ENCODE data around the gene YIF1A. TPM values are rescaled to one million over a fixed set of nuclear protein-coding genes. Genes with fewer than 3 reads are reported as not detected.

Gene YIF1A
- total and polyA plus RNA-seq, 5 donors from 2014 or later, result 29.3 to 71.3 (median 48.6) TPM

DNA sequence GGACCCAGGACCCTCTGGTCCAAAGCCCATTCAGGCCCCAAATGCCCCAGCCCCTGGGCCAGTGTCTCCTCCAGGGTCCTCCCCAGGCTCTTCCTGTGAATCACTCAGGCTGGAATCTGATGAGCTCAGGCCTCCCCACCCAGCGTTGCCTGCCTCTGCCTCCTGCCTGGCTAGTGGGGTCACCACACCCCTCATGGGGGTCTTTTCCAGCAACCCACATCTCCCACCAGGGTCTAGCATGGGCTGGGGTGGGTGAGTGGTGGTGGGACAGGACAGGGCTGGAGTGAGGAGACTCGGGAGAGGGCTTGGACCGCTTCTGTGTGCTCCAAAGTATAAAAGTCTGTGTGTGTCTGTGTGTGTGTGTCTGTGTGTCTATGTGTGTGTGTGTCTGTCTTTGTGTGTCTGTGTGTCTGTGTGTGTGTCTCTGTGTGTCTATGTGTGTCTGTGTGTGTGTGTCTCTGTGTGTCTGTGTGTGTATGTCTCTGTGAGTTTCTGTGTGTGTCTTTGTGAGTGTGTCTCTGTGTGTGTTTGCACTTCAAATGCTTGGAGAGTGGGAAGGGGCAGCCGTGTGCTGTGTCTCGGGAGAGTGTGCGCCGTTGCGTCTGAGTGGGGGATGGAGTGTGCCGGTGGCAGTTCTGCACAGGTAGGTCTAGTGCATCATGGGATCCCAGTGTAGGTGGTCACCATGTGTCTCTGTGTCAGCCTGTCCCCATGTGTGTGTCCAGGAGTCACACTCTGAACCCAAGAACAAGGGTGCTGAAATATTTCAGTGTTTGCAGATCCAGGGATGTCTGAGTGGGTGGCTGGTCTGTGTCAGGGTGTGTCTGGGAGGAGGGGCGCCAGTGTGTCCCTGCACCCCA is 38.5 kb upstream of the YIF1A start:
- Histone ChIP-seq H3K27me3 (ENCODE audit: control insufficient read depth, insufficient read depth, low read length) (no peaks in the 10 kb centered on the region), H3K4me3 (ENCODE audit: low read depth, low read length) (no peak overlapping the region), H3K36me3 (ENCODE audit: control insufficient read depth, insufficient read depth, low read length) (no peaks in the 10 kb centered on the region), H3K27ac (ENCODE audit: insufficient read depth, low read length, poor library complexity, severe bottlenecking) (peak overlapping the region; percentile 58), H3K9me3 (ENCODE audit: control insufficient read depth in 2 of 2, low read length in 2 of 2) (no peaks in the 10 kb centered on the region), H3K4me1 (ENCODE audit: control insufficient read depth, insufficient read depth, low read length, poor library complexity, severe bottlenecking) (peaks cover 38% of the 10 kb centered on the region)
- H3K27ac Mint-ChIP-seq, result peak overlapping the region; percentile 60 to 79 (median 72)
- H3K9me3 Mint-ChIP-seq, result no peaks in the 10 kb centered on the region
- H3K36me3 Mint-ChIP-seq, result no peaks in the 10 kb centered on the region
- DNase-seq (no peak), ATAC-seq (ENCODE audit: low read depth in 2 of 2) (no peak)
- peak overlapping the region in 3 of 4 donors; percentile 12 to 80 (median 52) for H3K4me3 Mint-ChIP-seq
- peaks cover 4 to 56% (median 22%) of the 10 kb centered on the region in 4 donors for H3K4me1 Mint-ChIP-seq
- H3K27me3 Mint-ChIP-seq, result no peaks in the 10 kb centered on the region

DNA sequence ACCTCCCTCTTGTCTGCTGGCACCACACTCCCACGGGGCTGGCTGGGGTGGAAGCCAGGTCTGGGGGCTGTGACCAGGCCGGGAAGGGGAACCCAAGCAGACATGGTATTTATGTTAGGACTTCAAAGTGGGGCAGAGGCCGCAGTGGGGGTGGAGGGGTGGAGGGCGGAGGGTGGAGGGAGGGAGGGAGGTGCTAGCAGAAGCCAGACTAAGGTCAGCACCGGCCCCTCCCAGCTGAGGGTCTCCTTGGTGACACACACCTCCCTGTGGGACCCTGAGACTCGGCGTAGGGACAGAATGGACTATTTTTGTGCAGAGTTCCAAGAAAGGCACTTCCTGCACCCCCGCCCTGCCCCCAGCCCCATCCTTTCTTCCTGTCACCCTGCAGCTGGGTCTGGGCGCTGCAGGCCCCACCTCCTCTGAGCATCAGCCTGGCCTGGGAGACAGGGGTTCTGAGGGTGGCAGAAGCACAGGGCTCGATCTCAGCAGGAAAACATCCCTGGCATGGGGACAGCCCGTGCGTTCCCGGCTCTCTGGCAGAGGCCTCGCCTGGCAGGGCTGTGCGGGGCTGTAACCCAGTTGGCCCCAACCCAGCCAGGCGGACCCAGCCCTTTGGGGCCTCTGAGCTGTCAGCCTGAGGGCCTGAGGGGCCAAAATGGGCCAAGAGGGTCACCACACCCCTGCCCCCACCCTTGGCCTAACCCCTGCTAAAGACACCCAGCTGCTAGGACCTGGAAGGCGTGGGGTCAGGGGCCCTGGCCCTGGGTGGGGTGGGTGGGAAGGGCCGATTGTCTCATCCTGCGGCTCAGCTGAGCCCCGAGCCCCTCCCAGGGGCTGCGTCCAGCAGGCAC is 37.5 kb upstream of the YIF1A start:
- H3K36me3 ChIP-seq (ENCODE audit: control insufficient read depth, insufficient read depth, low read length), result no peaks in the 10 kb centered on the region
- H3K27me3 ChIP-seq (ENCODE audit: control insufficient read depth, insufficient read depth, low read length), result no peaks in the 10 kb centered on the region
- H3K27ac Mint-ChIP-seq, result peak overlapping the region in 2 of 3 donors; percentile 85 to 91
- H3K4me1 Mint-ChIP-seq, result peaks cover 4 to 60% (median 22%) of the 10 kb centered on the region in 4 donors
- ATAC-seq (ENCODE audit: low read depth in 2 of 2) (peak; percentile 61 to 66), DNase-seq (peak in 1 of 3 donors; percentile 90)
- H3K27me3 Mint-ChIP-seq, result no peaks in the 10 kb centered on the region
- no peaks in the 10 kb centered on the region for H3K36me3 Mint-ChIP-seq
- H3K27ac ChIP-seq (ENCODE audit: insufficient read depth, low read length, poor library complexity, severe bottlenecking), result peak overlapping the region; percentile 38
- H3K9me3 ChIP-seq (ENCODE audit: control insufficient read depth in 2 of 2, low read length in 2 of 2), result no peaks in the 10 kb centered on the region
- H3K4me3 Mint-ChIP-seq, result peak overlapping the region in 1 of 4 donors; percentile 74
- H3K9me3 Mint-ChIP-seq, result no peaks in the 10 kb centered on the region
- H3K4me1 ChIP-seq (ENCODE audit: control insufficient read depth, insufficient read depth, low read length, poor library complexity, severe bottlenecking), result peaks cover 38% of the 10 kb centered on the region
- H3K4me3 ChIP-seq (ENCODE audit: low read depth, low read length), result no peak overlapping the region

DNA sequence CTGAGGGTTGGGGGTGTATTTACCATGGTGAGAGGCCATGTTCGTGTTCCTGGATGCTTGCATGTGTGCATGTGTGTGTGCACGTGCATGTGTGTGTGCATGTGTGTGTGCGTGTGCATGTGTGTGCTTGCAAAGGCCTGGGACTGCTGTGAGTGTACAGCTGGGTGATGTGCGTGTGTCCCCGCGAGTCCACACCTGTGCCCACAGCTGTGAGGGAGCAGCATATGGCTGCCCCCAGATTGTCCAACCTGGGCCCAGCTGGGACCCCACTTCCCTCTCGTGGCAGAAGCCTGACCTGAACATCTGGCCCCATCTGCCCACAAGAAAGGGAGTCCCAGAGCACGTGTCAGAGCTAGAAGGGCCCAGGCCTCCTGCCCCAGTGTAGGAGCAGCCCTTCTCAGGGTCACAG is 36.3 kb upstream of the YIF1A start:
- ATAC-seq (ENCODE audit: low read depth in 2 of 2) (no peak), DNase-seq (no peak)
- H3K27me3 Mint-ChIP-seq, result no peaks in the 10 kb centered on the region
- no peak overlapping the region for H3K27ac ChIP-seq (ENCODE audit: insufficient read depth, low read length, poor library complexity, severe bottlenecking)
- peaks cover 0 to 1% (median 0%) of the 10 kb centered on the region in 7 donors for H3K9me3 Mint-ChIP-seq
- no peaks in the 10 kb centered on the region for H3K36me3 Mint-ChIP-seq
- peaks cover 4 to 61% (median 22%) of the 10 kb centered on the region in 4 donors for H3K4me1 Mint-ChIP-seq
- no peak overlapping the region for H3K4me3 ChIP-seq (ENCODE audit: low read depth, low read length)
- H3K4me3 Mint-ChIP-seq, result no peak overlapping the region
- peak overlapping the region in 1 of 3 donors; percentile 85 for H3K27ac Mint-ChIP-seq
- no peaks in the 10 kb centered on the region for H3K9me3 ChIP-seq (ENCODE audit: control insufficient read depth in 2 of 2, low read length in 2 of 2)
- H3K4me1 ChIP-seq (ENCODE audit: control insufficient read depth, insufficient read depth, low read length, poor library complexity, severe bottlenecking), result peaks cover 38% of the 10 kb centered on the region
- H3K36me3 ChIP-seq (ENCODE audit: control insufficient read depth, insufficient read depth, low read length), result no peaks in the 10 kb centered on the region
- H3K27me3 ChIP-seq (ENCODE audit: control insufficient read depth, insufficient read depth, low read length), result no peaks in the 10 kb centered on the region

DNA sequence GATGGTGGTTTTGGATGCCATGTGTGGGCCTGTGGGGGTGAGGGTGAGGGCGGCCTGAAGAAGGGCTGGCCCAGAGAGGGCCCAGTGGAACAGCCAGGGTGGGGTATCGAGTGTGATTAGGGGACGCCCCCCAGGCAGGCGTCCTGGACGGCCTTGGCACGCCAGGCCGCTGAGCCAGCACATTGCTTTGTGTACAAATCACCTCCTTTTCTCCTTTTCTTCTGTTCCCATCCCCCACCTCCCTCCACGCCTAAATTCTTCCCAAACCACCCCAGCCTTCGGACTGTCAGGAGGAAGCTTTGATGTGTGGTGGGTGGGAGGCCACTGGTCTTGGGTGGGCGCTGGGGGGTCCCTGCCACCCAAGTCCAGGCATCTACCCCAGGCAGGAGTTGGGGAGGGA is 35.7 kb upstream of the YIF1A start:
- Histone ChIP-seq H3K27ac (ENCODE audit: insufficient read depth, low read length, poor library complexity, severe bottlenecking) (no peak overlapping the region), H3K4me1 (ENCODE audit: control insufficient read depth, insufficient read depth, low read length, poor library complexity, severe bottlenecking) (peaks cover 38% of the 10 kb centered on the region), H3K27me3 (ENCODE audit: control insufficient read depth, insufficient read depth, low read length) (no peaks in the 10 kb centered on the region), H3K36me3 (ENCODE audit: control insufficient read depth, insufficient read depth, low read length) (no peaks in the 10 kb centered on the region), H3K4me3 (ENCODE audit: low read depth, low read length) (no peak overlapping the region), H3K9me3 (ENCODE audit: control insufficient read depth in 2 of 2, low read length in 2 of 2) (no peaks in the 10 kb centered on the region)
- H3K36me3 Mint-ChIP-seq, result no peaks in the 10 kb centered on the region
- peaks cover 0 to 4% (median 0%) of the 10 kb centered on the region in 7 donors for H3K9me3 Mint-ChIP-seq
- peak overlapping the region in 1 of 3 donors; percentile 83 for H3K27ac Mint-ChIP-seq
- DNase-seq (no peak), ATAC-seq (ENCODE audit: low read depth in 2 of 2) (no peak)
- peaks cover 4 to 67% (median 24%) of the 10 kb centered on the region in 4 donors for H3K4me1 Mint-ChIP-seq
- peak overlapping the region in 2 of 4 donors; percentile 21 to 31 for H3K4me3 Mint-ChIP-seq
- H3K27me3 Mint-ChIP-seq, result no peaks in the 10 kb centered on the region

DNA sequence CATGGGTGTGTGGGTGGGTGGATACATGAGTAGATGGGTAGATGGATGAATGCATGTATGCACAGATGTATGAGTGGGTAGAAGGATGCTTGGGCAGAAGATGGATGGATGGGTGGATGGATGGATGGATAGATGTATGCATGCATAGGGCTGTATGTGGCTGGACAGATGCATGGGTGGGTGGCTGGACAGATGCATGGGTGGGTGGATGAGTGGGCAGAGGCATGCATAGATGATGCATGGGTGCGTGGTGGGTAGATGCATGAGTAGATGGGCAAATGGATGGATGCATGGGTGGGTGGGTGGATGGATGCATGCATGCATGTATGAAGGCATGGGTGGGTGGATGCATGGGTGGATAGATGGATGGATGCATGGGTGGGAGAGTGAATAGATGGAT is 34.7 kb upstream of the YIF1A start:
- no peaks in the 10 kb centered on the region for H3K27me3 Mint-ChIP-seq
- H3K27ac Mint-ChIP-seq, result no peak overlapping the region
- DNase-seq, result no peak
- Histone ChIP-seq H3K27ac (ENCODE audit: insufficient read depth, low read length, poor library complexity, severe bottlenecking) (no peak overlapping the region), H3K9me3 (ENCODE audit: control insufficient read depth in 2 of 2, low read length in 2 of 2) (no peaks in the 10 kb centered on the region), H3K27me3 (ENCODE audit: control insufficient read depth, insufficient read depth, low read length) (no peaks in the 10 kb centered on the region), H3K4me3 (ENCODE audit: low read depth, low read length) (no peak overlapping the region), H3K4me1 (ENCODE audit: control insufficient read depth, insufficient read depth, low read length, poor library complexity, severe bottlenecking) (peaks cover 47% of the 10 kb centered on the region), H3K36me3 (ENCODE audit: control insufficient read depth, insufficient read depth, low read length) (no peaks in the 10 kb centered on the region)
- peak overlapping the region in 2 of 4 donors; percentile 43 to 80 for H3K4me3 Mint-ChIP-seq
- ATAC-seq (ENCODE audit: low read depth in 2 of 2), result no peak
- H3K36me3 Mint-ChIP-seq, result no peaks in the 10 kb centered on the region
- peaks cover 4 to 74% (median 27%) of the 10 kb centered on the region in 4 donors for H3K4me1 Mint-ChIP-seq
- H3K9me3 Mint-ChIP-seq, result peaks cover 0 to 4% (median 1%) of the 10 kb centered on the region in 7 donors

DNA sequence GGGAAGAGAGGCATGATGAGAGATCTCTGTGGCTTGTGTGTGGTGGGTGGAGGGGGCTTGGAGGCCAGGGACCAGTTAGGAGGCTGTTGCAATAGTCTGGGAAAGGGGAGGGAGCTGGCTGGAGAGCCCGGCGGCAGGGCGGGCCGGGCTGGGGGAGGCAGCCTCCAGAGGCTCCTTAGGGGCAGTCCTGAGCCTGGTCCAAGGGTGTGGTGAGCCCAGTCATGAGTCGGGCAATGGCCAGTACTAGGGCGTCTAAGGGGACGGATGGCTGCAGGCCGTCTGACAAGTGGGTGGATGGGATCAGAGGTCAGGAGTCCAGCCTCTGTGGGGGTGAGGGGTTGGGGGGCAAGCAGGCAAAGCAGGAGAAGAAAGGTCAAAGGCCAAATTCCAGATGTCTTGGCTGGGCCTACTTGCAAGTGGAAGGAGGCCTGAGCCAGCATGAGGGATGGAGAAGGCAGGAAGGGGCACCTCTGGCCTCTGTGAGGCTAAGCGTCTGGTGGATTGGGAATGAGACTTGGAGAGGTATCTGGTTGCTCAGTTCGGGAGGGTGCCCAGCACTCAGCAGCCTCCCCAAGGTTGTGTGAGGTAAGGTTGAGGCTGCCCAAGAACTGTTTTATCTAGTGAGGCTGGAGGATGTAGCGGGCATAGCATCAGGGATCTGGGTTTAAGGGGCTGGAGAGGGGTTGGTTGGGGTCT is 33.9 kb upstream of the YIF1A start:
- H3K27me3 ChIP-seq (ENCODE audit: control insufficient read depth, insufficient read depth, low read length), result no peaks in the 10 kb centered on the region
- peak overlapping the region in 2 of 3 donors; percentile 67 to 83 for H3K27ac Mint-ChIP-seq
- peak overlapping the region in 1 of 4 donors; percentile 81 for H3K4me3 Mint-ChIP-seq
- no peaks in the 10 kb centered on the region for H3K27me3 Mint-ChIP-seq
- H3K36me3 Mint-ChIP-seq, result no peaks in the 10 kb centered on the region
- DNase-seq, result no peak
- no peak overlapping the region for H3K4me3 ChIP-seq (ENCODE audit: low read depth, low read length)
- H3K4me1 Mint-ChIP-seq, result peaks cover 4 to 74% (median 25%) of the 10 kb centered on the region in 4 donors
- ATAC-seq (ENCODE audit: low read depth in 2 of 2), result no peak
- no peaks in the 10 kb centered on the region for H3K9me3 ChIP-seq (ENCODE audit: control insufficient read depth in 2 of 2, low read length in 2 of 2)
- no peaks in the 10 kb centered on the region for H3K36me3 ChIP-seq (ENCODE audit: control insufficient read depth, insufficient read depth, low read length)
- peaks cover 0 to 7% (median 1%) of the 10 kb centered on the region in 7 donors for H3K9me3 Mint-ChIP-seq
- H3K4me1 ChIP-seq (ENCODE audit: control insufficient read depth, insufficient read depth, low read length, poor library complexity, severe bottlenecking), result peaks cover 47% of the 10 kb centered on the region
- no peak overlapping the region for H3K27ac ChIP-seq (ENCODE audit: insufficient read depth, low read length, poor library complexity, severe bottlenecking)

DNA sequence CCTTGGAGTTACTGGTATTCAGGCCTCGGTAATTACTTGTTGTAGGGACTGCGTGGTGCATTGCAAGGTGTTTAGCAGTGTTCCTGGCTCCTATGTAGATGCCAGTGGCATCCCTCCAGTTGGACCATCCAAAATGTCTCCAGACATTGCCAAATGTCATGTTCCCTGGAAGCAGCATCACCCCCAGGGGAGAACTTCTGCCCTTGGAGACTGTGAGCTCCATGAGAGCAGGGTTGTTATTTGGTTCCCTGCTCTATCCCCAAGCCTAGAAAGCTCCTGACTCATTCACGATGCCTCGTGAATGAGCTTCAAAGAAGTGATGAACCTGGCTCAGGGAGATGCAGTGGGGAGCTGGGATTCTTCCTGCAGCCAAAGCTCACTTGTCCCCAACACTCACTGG is 32.7 kb upstream of the YIF1A start:
- Mint-ChIP-seq H3K36me3 (no peaks in the 10 kb centered on the region), H3K9me3 (peaks cover 0 to 7% (median 1%) of the 10 kb centered on the region in 7 donors), H3K4me3 (peak overlapping the region in 1 of 4 donors; percentile 38), H3K4me1 (peaks cover 0 to 71% (median 21%) of the 10 kb centered on the region in 4 donors), H3K27me3 (no peaks in the 10 kb centered on the region), H3K27ac (no peak overlapping the region)
- DNase-seq (no peak), ATAC-seq (ENCODE audit: low read depth in 2 of 2) (no peak)
- Histone ChIP-seq H3K4me3 (ENCODE audit: low read depth, low read length) (no peak overlapping the region), H3K9me3 (ENCODE audit: control insufficient read depth in 2 of 2, low read length in 2 of 2) (no peaks in the 10 kb centered on the region), H3K27ac (ENCODE audit: insufficient read depth, low read length, poor library complexity, severe bottlenecking) (no peak overlapping the region), H3K36me3 (ENCODE audit: control insufficient read depth, insufficient read depth, low read length) (no peaks in the 10 kb centered on the region), H3K4me1 (ENCODE audit: control insufficient read depth, insufficient read depth, low read length, poor library complexity, severe bottlenecking) (peaks cover 46% of the 10 kb centered on the region), H3K27me3 (ENCODE audit: control insufficient read depth, insufficient read depth, low read length) (no peaks in the 10 kb centered on the region)
